Type B pancreatic cell (in vitro differentiated cells): ENCODE data around the gene ALOX12. TPM values are rescaled to one million over a fixed set of nuclear protein-coding genes. Genes with fewer than 3 reads are reported as not detected.

ENCODE experiments used
- DNase-seq: peaks from one replicate; pipeline ENCODE4 v3.0.0; 2021; ENCODE audit warnings: mixed read lengths; ENCODE audit not compliant: unreplicated experiment; ENCODE audit errors: extremely low spot score
- H3K27ac Mint-ChIP-seq: 2 replicates; pipeline ENCODE4 v1.8.0; 2021; ENCODE audit warnings: mild to moderate bottlenecking, mixed read lengths
- H3K27me3 Mint-ChIP-seq: 2 replicates; pipeline ENCODE4 v1.8.0; 2021; ENCODE audit warnings: mixed read lengths
- H3K36me3 Mint-ChIP-seq: 2 replicates; pipeline ENCODE4 v1.8.0; 2021; ENCODE audit warnings: mixed read lengths
- H3K4me1 Mint-ChIP-seq: one replicate; pipeline ENCODE4 v1.8.0; 2021; ENCODE audit warnings: mixed read lengths; ENCODE audit not compliant: unreplicated experiment
- H3K4me3 Mint-ChIP-seq: 2 replicates; pipeline ENCODE4 v1.8.0; 2021; ENCODE audit warnings: mild to moderate bottlenecking, mixed read lengths
- H3K9me3 Mint-ChIP-seq: 2 replicates; pipeline ENCODE4 v1.8.0; 2021; ENCODE audit warnings: mixed read lengths
- CTCF ChIP-seq: fragments of 200-600 bp; sonication (generic); conservative IDR thresholded peaks from 2 replicates; pipeline ENCODE4 v1.5.0; 2021; ENCODE audit warnings: antibody characterized with exemption, mild to moderate bottlenecking
- total RNA-seq: library from RNA; stranded (reverse); gene quantifications from 2 replicates; pipeline ENCODE4 v1.2.1, GENCODE V29; 2021; ENCODE audit warnings: low replicate concordance

The ALOX12 gene
- total RNA-seq, 1 donor from 2014 or later = 0.34 TPM

GRCh38 chr17:7011942-7012254 lies 16.0 kb downstream of the ALOX12 start:
- no peaks in the 10 kb centered on the region for H3K27me3 Mint-ChIP-seq
- peak overlapping the region; percentile 95 for H3K4me3 Mint-ChIP-seq
- H3K9me3 Mint-ChIP-seq = no peaks in the 10 kb centered on the region
- no peak for TF ChIP-seq CTCF
- H3K27ac Mint-ChIP-seq = peak overlapping the region; percentile 100
- peaks cover 3% of the 10 kb centered on the region for H3K36me3 Mint-ChIP-seq
- no peak for DNase-seq
- H3K4me1 Mint-ChIP-seq = peaks cover 40% of the 10 kb centered on the region

- Mint-ChIP-seq H3K9me3 (no peaks in the 10 kb centered on the region), H3K4me1 (peaks cover 40% of the 10 kb centered on the region)
Measured at GRCh38 chr17:7014261-7014994, 18.6 kb downstream of the ALOX12 start.

GRCh38 chr17:7014995-7015958 lies 19.4 kb downstream of the ALOX12 start:
- no peaks in the 10 kb centered on the region for H3K36me3 Mint-ChIP-seq
- peaks cover 40% of the 10 kb centered on the region for H3K4me1 Mint-ChIP-seq
- H3K27me3 Mint-ChIP-seq = no peaks in the 10 kb centered on the region

More at GRCh38 chr17:7014261-7014994, 18.6 kb downstream of the ALOX12 start:
- Mint-ChIP-seq H3K4me3 (peak overlapping the region; percentile 95), H3K27me3 (no peaks in the 10 kb centered on the region), H3K36me3 (peaks cover 3% of the 10 kb centered on the region), H3K27ac (peak overlapping the region; percentile 100)
- peak; percentile 92 for TF ChIP-seq CTCF
- DNase-seq = peak; percentile 99

GRCh38 chr17:7016418-7016817 lies 20.6 kb downstream of the ALOX12 start:
- Mint-ChIP-seq H3K4me3 (peak overlapping the region; percentile 90), H3K4me1 (peaks cover 31% of the 10 kb centered on the region), H3K27ac (no peak overlapping the region), H3K36me3 (no peaks in the 10 kb centered on the region), H3K9me3 (no peaks in the 10 kb centered on the region), H3K27me3 (peaks cover 9% of the 10 kb centered on the region)
- no peak for DNase-seq
- no peak for TF ChIP-seq CTCF

More at GRCh38 chr17:7014995-7015958, 19.4 kb downstream of the ALOX12 start:
- TF ChIP-seq CTCF = peak; percentile 56
- H3K4me3 Mint-ChIP-seq = peak overlapping the region; percentile 90
- H3K27ac Mint-ChIP-seq = peak overlapping the region; percentile 88
- DNase-seq = no peak
- H3K9me3 Mint-ChIP-seq = no peaks in the 10 kb centered on the region

GRCh38 chr17:7016886-7017826 lies 21.3 kb downstream of the ALOX12 start:
- peak overlapping the region; percentile 47 for H3K4me3 Mint-ChIP-seq

More at GRCh38 chr17:7016886-7017826, 21.3 kb downstream of the ALOX12 start:
- no peaks in the 10 kb centered on the region for H3K9me3 Mint-ChIP-seq
- peaks cover 25% of the 10 kb centered on the region for H3K4me1 Mint-ChIP-seq
- peaks cover 17% of the 10 kb centered on the region for H3K27me3 Mint-ChIP-seq
- peak overlapping the region; percentile 56 for H3K27ac Mint-ChIP-seq
- no peak for DNase-seq
- TF ChIP-seq CTCF = no peak
- no peaks in the 10 kb centered on the region for H3K36me3 Mint-ChIP-seq
